GM20431 (cell line): Measurements from ENCODE around the gene NT5C1B.
"Not testable (repeated sequence)": the region's sequence is repeated elsewhere in the genome, so short reads cannot be mapped to it uniquely, and the experiment has no call there.

Experiments
- in situ Hi-C: fragments of 300-500 bp; cut with MseI, MboI; formaldehyde crosslinking; loops from one replicate; pipeline ENCODE4 v1.15.0; 2020; ENCODE audit warnings: low sequenced_read_pairs; ENCODE audit not compliant: unreplicated experiment

The NT5C1B gene

DNA sequence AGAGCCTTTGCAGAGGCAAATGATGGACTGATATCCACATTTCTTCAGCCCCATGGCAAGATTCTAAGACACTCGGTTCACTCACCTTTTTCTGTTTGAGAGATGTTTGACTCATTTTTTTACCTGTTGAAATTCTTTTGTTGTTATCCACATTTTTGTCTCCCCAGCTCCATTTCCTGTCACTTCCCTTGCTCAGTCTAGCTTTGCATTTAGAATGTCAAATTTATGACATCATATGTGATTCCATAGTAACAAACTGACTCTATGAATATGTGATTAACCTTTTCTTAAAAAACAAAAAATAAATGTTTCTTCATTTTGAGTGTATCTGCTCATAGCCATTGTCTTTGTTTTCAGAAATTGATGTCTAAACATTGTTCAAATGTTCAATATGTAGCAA, at the start of gene NT5C1B:
NT5C1B (minus strand) TSS at position 216 of the 400 bp plus-strand sequence; CDS start at position 115, 101 bp downstream.
- in situ Hi-C loops: no loop called here

DNA sequence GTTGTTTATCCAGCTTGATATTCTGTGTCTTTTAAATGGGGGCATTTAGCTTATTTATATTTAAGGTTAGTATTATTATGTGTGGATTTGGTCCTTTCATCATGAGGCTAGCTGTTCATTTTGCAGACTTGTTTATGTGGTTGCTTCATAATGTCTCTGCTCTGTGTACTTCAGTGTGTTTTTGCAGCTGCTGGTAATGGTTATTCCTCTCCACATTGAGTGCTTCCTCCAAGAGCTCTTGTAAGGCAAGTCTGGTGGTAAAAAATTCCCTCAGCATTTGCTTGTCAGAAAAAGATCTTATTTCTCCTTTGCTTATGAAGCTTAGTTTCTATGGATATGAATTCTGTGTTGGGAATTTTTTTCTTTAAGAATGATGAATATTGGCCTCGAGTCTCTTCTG, 47.8 kb upstream of the NT5C1B start:
- in situ Hi-C loops: no loop called here

DNA sequence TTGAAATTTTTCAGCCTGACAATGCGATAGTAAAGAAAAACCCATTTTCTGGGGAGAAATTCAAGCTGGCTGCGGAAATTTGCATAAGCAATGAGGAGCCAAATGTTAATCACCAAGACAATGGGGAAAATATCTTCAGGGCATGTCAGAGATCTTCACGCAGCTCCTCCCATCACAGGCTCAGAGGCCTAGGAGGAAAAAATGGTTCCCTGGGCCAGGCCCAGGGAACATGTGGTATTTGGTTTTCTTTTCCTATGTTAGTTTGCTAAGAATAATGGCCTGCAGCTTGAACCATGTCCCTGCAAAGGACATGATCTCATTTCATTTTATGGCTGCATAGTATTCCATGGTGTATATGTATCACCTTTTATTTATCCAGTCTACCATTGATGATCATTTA, 43.3 kb upstream of the NT5C1B start:
- in situ Hi-C loops: not testable (repeated sequence)

DNA sequence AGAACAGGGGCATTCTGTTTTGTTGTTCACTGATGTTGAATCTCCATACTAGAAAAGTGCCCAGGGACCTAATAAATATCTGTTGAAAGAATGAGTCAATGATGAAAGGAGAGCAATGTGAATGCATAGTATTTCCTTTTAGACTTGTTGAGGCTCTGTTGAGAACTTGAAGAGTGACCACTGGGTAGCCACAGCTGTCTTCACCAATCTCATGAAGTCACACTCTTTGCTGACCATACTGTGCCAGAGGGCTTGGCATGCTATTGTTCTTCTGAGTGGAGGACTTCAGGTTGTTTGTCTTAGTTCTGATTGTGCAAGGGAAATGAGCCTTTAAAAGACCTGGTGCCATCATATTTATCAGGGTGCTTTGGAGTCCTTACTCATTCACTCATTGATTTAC, 41.6 kb upstream of the NT5C1B start:
- in situ Hi-C loops: no loop called here

DNA sequence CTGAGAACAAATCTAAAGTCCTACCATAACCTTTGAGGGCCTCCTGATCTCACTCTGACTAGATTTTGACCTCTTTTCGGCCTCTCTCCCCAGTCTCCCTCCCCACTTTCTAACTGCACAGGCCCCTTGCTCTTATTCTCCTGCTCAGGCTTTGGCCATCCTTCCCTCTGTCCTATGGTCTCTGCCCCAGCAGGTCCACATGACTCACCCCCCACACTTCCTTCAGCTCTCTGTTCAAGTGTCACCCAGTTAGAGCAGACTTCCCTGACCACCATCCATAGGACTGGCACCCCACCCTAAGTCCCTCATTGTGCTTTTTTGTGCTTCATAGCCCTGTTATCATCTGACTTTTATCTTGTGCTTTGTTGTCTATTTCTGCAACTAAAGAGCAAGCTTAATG, 41.2 kb upstream of the NT5C1B start:
- in situ Hi-C loops: no loop called here

DNA sequence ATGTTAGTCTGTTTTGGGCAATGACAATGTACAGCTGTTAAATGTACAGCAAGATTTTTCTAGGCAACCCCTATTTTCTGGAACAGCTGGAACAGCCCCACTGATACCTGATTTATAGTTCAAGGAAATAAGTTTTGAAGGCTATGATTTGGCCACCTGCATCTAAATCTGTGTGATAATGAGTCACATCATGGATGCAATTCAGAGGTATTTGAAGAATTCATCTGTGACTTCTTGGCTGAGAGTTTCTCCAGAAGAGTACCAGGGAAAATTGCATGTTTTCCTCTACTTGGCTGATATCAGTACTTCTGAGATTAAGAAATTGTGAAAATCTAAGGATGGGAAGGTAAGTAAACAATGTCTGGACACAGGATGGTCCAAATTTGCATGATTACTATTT, 40.7 kb upstream of the NT5C1B start:
- in situ Hi-C loops: no loop called here

DNA sequence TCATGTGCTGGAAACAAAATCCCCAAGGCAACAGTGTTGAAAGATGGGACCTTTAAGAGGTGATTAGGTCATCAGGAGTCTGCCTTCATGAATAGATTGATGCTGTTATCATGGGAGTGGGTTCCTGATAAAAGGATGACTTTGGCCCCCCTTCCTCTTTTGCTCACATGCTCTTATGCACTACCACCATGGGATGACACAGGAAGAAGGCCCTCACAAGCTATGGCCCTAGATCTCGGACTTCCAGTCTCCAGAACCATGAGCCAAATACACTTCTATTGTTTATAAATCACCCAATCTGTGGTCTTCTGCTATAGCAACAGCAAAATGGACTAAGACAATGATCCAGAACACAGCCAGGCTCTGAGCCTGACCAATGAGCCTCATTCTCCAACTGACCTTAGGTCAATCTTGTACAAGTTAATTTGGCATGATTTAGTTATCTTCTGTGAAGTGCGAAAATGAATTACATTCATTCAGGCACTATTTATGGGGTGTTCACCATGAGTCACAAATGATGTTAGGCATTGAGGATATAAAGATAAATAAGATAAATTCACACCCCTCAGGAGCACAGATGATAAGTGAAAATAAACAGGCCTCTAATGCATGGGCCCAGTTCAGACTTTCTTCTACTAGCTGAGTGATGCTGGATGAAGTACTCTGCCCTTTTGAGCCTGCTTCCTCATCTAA, 37.7 kb upstream of the NT5C1B start:
- in situ Hi-C loops: no loop called here

DNA sequence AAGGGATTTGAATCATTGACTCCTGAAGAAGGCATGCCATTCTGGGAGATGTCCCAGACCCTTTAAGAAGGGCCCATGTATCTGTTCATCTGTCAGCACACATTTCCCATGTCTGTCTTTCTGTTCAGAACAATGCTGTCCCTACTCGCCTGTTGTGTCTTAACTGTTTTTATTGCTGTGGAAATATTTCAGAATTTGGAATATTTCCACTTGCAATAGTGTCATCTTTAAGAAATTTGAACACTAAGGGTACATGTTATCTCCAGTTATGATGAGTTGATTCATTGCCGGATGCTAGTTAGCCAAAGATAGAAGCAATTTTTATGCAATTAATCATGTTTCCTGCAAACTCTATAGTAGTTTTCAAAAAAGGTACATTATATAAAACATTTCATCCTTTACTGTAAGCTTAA, 36.9 kb upstream of the NT5C1B start:
- in situ Hi-C loops: no loop called here

DNA sequence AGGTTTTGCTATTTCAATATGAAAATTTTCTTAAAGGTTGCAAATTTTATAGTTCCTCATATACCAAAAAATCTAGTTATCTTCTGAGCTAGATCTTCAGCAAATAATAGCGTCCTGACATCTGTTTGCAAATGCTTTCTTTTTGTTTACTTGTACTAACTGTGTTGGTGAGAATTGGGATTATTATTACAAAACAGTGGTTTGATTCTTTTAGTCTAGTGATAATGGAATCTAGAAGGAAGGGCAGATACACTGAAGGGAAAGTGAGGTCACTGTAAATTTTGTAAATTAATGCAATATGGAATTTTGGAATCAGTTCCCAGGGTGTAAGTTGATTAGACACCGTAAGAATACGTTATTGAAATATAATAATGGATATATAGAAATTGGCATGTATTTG, 36.2 kb upstream of the NT5C1B start:
- in situ Hi-C loops: no loop called here

DNA sequence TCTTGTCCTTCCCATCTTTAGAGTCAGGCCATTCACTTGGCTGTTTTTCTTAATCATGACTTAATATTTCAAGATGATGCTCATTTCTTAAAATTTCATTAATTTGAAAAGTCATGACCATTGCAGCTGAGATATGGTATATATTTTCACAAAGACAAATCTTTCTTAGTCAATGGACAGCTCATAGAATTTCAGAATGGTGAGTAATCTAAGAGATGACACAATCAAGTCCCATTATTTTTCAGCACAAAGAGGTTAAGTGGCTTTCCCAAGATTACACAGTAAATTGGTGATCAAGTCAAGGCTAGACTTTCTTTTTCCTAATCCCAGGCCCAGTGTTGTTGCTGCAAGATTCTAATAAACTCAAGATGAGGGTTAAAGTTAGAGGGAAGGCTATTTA, 34.4 kb upstream of the NT5C1B start:
- in situ Hi-C loops: no loop called here

DNA sequence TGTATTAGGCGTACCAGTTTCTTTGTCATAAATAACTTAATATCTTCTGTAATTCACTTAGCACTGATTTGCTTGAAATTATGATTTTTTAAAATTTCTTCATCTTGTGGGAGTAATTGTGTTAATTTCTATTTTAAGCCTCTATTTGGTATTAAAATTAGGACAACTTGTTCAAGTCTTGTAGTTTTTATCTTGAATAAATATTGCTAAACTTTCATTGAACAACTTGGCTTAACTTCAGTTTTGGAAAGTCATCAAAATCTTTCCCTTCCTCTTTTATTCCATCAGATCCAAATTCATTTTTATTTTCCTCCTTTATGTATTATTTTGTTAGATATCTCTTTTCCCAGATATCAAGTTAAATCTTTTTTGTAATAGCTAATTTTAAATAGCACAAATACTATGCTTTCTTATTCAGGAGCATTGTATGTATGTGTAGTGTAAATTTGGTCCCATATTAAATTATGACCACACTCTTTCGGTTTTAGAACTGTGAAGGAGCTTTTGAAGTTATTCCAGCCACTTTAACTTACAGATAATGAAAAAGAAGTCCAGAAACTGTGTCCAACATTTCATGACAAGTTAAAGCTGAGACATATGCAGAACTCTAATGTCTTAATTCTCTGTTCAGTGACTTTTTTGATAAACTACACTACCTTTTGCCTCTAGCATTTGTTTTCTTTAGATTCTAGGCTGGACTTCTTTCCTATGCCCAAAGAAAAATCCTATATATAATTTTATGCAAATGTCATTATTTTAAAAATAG, 31.7 kb upstream of the NT5C1B start:
- in situ Hi-C loops: no loop called here

DNA sequence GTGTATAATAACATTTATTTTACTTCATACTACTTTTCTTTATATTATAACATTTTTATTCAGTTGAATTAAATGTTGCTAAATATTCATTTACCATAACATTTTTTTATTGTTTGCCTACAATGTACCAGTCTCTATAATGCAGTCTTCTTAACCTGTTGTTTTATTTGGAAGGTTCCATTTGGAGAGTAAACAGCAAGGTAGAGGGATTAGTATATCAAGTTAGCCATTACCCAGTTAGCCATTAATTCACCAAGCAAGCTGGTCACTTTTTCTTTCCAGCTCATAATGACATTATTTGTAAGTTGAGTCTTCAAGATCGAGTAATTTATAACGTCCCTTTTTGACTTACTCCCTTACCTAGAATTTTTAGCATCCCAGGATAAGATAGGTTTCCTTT, 29.7 kb upstream of the NT5C1B start:
- in situ Hi-C loops: no loop called here

DNA sequence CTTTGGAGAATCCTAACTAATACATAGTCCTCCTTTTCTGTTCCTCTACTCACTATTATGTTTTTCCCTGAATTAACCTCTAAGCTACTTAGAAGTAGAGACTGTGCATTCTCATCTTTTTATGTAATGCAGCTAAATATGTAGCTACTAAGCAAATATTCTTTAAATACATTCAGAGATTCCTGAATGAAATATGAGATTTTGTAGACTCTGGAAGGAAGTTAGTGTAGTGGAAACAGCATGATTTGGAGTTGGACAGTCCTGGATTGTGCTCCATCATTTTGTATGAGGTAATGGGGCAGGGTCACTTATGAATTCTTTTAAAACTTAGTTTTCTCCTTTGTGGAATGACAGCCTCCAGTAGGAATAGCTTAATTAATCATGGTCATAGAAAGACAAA, 24.7 kb upstream of the NT5C1B start:
- in situ Hi-C loops: no loop called here

DNA sequence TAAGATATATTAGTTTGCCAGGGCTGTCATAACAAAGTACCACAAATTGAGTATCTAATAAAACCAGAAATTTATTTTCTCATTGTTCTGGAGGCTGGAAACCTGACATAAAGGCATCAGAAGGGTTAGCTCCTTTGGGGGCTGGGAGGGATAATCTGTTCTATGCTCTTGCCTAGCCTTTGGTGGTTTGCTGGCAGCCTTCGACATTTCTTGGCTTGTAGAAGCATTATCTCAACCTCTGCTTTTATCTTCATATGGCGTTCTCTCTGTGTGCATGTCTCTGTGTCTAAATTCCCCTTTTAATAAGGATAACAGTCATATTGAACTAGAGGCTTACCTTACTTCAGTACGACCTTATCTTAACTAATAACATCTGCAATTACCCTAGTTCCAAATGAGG, 22.8 kb upstream of the NT5C1B start:
- in situ Hi-C loops: no loop called here

DNA sequence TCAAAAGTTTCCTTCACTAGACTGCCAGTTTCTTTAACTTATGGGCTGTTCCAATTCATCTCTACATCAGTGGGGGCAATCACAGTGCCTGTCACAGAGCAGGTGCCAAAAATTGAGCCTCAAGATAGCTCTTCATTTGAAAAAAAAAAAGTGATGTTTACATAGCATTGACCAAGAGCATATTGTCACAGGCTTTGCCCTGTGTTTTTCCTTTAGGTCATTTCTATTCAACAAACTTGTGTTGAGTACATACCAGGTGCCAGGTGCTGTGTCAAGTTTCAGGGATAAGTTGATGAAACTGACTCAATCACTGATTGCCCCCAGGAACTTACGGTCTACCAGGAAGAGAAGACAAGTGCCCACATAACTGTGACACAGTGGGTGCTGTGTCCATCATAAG, 22.2 kb upstream of the NT5C1B start:
- in situ Hi-C loops: no loop called here

DNA sequence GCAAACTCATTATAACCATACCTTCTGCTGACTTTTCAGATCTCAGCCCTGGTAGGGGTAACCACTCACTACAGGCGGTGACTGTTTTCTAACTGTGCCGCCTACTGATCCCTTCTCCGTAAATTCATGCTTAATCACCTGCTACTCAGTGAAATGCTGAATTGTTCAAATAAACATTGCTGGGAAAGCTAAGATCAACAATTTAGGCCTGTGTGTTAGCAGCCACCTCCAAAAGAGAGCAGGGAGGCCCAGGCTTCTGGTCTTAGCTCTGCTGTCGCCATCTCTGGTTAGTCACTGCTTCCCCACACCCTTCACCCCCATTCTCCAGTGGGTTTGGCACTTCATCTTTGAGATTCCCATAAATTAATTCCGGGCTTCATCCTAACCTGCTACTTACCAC, 21.8 kb upstream of the NT5C1B start:
- in situ Hi-C loops: no loop called here

DNA sequence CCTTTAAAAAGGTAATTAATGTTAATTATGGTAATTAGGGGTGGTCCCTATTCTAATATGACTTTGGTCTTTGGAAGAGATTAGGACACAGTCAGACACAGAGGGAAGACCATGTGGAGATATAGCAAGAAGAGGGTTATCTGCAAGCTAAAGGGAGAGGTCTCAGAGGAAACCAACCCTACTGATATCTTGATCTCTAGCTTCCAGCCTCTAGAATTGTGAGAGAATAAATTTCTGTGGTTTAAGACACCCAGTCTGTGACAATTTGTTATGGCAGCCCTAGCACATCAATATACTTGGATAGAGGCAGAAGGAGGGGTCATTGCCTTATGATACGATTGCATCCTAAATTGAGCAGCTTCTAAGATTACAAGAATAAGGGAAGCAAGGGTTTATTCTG, 21.3 kb upstream of the NT5C1B start:
- in situ Hi-C loops: no loop called here

DNA sequence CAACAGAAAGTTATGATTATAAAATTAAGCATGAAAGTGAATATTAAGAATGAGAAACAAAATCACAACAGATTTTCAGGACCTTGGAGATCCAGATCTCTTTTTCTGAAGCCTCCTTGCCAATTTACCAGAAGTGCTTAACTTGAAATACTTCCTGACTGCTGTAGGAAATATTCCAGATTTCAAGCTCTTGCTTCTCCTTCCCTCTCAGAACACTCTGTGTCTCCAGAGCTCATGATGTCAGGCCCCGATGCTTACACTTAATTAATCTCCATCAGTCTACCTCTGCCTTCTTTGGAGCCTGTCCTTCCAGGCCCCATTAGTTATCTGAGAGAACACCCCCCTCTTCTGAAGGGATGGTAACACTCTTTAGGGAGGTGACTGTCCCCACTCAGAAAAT, 20.7 kb upstream of the NT5C1B start:
- in situ Hi-C loops: no loop called here

DNA sequence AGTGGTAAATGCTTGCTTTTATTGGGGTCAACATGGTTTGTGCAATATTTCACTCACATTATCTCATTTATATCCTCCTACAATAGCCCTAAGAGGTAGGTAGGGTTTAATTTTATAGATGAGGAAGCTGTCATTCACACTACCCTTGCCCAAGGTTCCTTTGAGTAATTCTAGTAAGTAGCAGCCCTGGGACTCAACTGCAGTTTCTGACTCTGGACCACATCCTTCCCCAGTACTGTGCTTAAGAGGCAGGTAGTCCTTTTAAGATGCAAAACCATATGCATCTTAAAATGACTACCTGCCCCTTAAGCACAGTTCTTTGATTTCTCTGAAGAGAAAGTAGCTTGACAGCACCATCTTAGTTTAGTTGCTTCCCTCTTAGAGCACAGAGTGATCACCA, 15.7 kb upstream of the NT5C1B start:
- in situ Hi-C loops: no loop called here

DNA sequence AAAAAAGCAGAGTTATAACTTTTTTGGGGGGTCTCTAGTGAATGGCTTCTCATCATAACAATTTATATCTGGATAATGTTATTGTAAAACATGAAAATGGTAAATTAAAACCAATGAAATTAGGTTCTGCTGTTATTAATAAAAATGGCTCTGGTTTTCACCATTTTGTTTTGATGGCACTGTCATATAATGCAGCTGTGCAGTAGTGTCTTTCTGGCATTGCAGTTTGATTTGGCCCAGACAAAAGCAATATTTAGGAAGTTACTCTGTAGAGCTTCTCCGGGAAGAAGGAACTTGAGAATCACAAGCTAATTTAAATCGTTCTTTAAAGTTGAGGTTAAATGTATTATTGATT, 15.1 kb upstream of the NT5C1B start:
- in situ Hi-C loops: no loop called here

DNA sequence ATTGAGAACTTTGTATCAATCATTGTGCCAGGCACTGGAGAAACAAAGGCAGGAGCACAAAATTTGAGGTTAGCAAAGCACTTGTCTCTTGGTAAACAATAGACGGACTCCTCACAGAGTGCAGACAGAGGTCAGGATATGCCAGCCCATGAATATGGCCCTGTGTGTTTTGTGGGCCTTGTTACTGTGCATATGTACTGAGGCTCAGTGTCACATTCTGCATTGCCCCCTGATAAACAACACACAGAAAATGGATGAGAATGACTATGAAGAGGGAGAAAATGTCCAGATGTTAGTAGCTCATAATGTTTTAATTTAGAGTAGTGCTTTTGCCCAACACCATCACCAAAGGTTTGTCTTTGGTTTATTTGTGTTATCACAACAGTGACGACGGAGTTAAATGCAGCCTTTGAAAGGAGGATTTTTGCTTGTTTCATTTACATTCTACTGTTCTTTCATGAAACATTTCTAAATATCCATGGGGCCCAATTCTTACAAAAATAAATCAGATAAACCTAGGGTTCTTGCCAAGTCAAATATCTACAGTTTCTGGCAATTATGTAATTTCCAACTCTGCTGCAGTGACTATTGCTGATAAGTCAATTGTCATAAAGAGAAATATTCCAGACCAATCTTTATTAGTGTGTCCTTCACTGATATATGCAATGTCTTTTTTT, 14.6 kb upstream of the NT5C1B start:
- in situ Hi-C loops: no loop called here
